IPS-18a (cell line): ENCODE results near the gene FAM13A.
"Not testable (repeated sequence)": the region's sequence is repeated elsewhere in the genome, so short reads cannot be mapped to it uniquely, and the experiment has no call there.

ENCODE experiments used
- H3K27ac ChIP-seq: one replicate; pipeline ENCODE4 v1.5.1; 2013; ENCODE audit warnings: low read length
- H3K27me3 ChIP-seq: one replicate; pipeline ENCODE4 v1.6.1; 2013; ENCODE audit warnings: mild to moderate bottlenecking, low read length; ENCODE audit not compliant: control insufficient read depth, insufficient read depth
- H3K36me3 ChIP-seq: one replicate; pipeline ENCODE4 v1.6.1; 2013; ENCODE audit warnings: low read depth, low read length; ENCODE audit not compliant: control insufficient read depth
- H3K4me1 ChIP-seq: one replicate; pipeline ENCODE4 v1.6.1; 2013; ENCODE audit warnings: low read depth, low read length; ENCODE audit not compliant: control insufficient read depth
- H3K4me3 ChIP-seq: one replicate; pipeline ENCODE4 v1.5.1; 2013; ENCODE audit warnings: low read length
- H3K9ac ChIP-seq: one replicate; pipeline ENCODE4 v1.6.1; 2013; ENCODE audit warnings: mild to moderate bottlenecking, low read length, moderate library complexity
- H3K9me3 ChIP-seq: one replicate; pipeline ENCODE4 v1.6.1; 2013; ENCODE audit warnings: low read depth, low read length; ENCODE audit not compliant: control insufficient read depth

The FAM13A gene

DNA sequence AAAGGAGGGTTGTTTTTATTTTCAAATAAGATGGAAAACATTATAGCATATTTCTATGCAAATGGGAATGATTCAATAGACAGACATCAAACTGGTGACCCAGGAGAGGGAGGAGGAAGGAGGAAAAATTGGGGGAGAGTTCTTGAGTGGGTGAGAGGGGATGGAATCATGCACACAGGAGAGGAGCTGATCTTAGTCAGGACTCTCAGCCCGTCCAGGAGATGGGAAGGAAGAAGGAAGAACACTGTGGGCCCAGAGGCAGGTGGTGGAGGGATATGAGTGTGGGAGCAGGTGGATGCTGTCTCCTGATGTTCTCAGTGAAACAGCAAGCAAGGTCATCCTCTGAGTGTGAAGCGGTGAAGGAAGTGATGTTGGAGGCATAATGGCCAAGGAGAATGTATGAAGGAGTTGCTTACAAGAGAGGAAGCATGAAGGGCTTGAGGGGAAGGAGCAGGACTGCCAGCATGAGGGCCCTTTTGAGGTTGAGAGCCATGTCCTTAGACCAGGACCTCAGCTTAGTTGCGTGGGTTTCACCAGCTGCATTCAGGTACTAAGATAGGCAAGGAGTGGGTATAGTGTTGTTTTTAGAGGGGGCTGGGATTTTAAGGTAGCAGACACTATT, 197.7 kb downstream of the FAM13A start:
- H3K9me3 ChIP-seq, result no peaks in the 10 kb centered on the region
- no peaks in the 10 kb centered on the region for H3K4me1 ChIP-seq
- H3K27me3 ChIP-seq, result no peaks in the 10 kb centered on the region
- H3K36me3 ChIP-seq, result no peaks in the 10 kb centered on the region
- no peak overlapping the region for H3K4me3 ChIP-seq
- H3K9ac ChIP-seq, result no peak overlapping the region
- H3K27ac ChIP-seq, result no peak overlapping the region

DNA sequence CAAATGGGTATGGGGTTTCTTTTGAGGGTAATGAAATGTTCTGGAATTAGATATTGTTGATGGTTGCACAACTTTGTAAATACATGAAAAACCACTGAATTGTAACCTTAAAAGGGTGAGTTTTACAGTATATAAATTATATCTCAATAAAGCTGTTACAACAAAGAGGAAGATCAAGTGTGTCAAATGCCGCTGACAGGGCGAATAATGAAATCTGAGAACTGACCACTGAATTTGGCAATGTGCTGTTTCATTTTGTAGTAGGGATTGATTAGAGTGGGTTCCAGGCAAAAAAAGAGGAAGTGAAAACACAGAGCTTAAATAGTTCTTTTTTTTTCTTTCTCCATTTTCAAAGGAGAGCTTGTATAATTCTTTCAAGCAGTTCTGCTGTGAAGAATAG, 198.2 kb downstream of the FAM13A start:
- H3K4me3 ChIP-seq, result no peak overlapping the region
- no peaks in the 10 kb centered on the region for H3K9me3 ChIP-seq
- H3K27ac ChIP-seq, result no peak overlapping the region
- H3K4me1 ChIP-seq, result no peaks in the 10 kb centered on the region
- H3K36me3 ChIP-seq, result no peaks in the 10 kb centered on the region
- H3K27me3 ChIP-seq, result no peaks in the 10 kb centered on the region
- no peak overlapping the region for H3K9ac ChIP-seq

DNA sequence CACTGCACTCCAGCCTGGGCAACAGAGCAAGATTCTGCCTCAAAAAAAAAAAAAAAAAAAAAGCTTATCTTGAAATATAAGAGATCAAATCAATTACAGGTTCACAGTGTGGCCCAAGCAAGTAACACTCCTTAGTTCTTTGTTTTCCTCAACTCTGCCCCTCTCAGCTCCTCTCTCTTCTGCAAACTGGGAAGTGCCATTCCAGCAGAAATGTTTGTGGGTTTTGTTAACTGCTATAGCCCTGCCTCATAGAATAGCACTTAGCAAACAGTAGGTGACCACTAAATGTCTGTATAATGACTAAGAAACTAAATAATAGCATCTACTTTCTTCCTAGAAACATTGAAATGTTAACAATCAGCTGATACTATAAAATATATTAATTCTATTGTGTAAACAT, 199.4 kb downstream of the FAM13A start:
- Histone ChIP-seq H3K27me3 (no peaks in the 10 kb centered on the region), H3K9ac (no peak overlapping the region), H3K4me3 (no peak overlapping the region), H3K9me3 (no peaks in the 10 kb centered on the region), H3K27ac (no peak overlapping the region), H3K36me3 (no peaks in the 10 kb centered on the region), H3K4me1 (no peaks in the 10 kb centered on the region)

GRCh38 chr4:88854481-88854880, 202.5 kb downstream of the FAM13A start:
- Histone ChIP-seq H3K9me3 (no peaks in the 10 kb centered on the region), H3K4me3 (no peak overlapping the region), H3K4me1 (no peaks in the 10 kb centered on the region), H3K36me3 (no peaks in the 10 kb centered on the region), H3K9ac (no peak overlapping the region), H3K27ac (no peak overlapping the region), H3K27me3 (no peaks in the 10 kb centered on the region)

DNA sequence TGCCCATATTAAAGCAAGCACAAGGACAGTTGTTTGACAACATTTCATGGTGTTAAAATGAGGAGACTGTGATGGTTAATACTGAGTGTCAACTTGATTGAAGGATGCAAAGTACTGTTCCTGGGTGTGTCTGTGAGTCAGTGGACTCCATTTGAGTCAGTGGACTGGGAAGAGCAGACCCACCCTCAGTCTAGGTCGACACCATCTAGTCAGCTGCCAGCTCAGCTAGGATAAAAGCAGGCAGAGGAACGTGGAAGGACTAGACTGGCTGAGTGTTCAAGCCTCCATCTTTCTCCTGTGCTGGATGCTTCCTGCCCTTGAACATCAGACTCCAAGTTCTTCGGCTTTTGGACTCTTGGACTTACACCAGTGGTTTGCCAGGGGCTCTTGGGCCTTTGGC, 203.4 kb downstream of the FAM13A start:
- H3K27me3 ChIP-seq, H3K4me1 ChIP-seq, H3K36me3 ChIP-seq, H3K9me3 ChIP-seq, H3K4me3 ChIP-seq, H3K9ac ChIP-seq, H3K27ac ChIP-seq: not testable (repeated sequence)

DNA sequence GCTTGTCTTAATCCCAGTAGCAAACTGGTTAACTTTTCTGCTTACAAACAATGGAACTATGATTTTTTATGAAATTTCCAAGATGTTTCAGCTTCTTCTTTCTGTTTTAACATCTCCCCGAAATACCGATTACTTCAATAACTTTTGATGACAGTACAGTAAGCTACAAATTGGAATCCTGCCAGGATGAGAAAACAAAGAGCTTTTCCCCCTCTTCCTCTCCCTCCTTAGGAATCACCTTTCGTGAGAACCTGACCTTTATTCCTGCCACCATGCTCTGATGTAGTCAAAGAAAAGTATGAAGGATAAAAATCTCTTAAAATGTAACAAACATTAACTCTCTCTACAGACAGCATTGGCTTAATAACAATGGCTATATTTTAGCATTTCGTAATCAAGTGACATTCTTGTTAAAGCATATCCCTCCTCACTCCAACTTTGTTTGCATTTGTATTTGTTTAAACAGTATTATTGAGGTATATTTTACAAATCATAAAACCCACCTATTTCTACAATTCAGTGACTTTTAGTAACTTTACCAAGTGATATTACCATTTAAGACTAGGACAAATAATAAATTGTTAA, 210.7 kb downstream of the FAM13A start:
- Histone ChIP-seq H3K27me3 (no peaks in the 10 kb centered on the region), H3K4me1 (peaks cover 4% of the 10 kb centered on the region), H3K9ac (no peak overlapping the region), H3K36me3 (no peaks in the 10 kb centered on the region), H3K4me3 (no peak overlapping the region), H3K27ac (no peak overlapping the region), H3K9me3 (no peaks in the 10 kb centered on the region)

DNA sequence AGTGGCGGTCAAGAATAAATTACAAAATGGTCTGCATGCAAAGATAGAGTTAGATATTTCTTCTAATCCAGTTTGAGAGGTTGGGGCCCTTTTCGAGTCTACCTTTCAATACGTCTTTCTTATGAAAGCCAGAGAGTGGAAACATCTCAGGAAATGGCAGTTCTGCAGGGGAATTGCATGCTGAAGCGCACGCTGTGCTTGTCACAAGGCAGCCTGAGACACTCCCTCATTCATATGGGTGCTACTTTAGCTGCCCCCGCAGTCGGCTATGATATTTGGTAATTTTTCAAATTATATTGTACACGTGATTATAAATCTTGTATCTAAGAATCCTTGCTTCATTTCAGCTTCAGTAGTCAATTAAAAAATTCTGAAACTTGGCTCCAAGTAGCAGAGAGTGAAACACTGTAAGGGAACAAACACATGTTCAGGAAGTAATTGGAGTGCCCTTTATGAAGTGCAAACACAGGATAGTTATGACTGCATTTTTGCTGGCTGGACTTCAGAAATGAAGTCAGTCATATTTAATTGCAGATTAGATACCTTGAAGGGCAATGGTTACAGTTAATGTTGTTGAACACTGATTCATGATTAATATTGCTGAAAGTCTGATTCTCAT, 213.8 kb downstream of the FAM13A start:
- Histone ChIP-seq H3K27me3 (no peaks in the 10 kb centered on the region), H3K27ac (no peak overlapping the region), H3K4me1 (peaks cover 4% of the 10 kb centered on the region), H3K4me3 (no peak overlapping the region), H3K36me3 (no peaks in the 10 kb centered on the region), H3K9ac (no peak overlapping the region), H3K9me3 (no peaks in the 10 kb centered on the region)

DNA sequence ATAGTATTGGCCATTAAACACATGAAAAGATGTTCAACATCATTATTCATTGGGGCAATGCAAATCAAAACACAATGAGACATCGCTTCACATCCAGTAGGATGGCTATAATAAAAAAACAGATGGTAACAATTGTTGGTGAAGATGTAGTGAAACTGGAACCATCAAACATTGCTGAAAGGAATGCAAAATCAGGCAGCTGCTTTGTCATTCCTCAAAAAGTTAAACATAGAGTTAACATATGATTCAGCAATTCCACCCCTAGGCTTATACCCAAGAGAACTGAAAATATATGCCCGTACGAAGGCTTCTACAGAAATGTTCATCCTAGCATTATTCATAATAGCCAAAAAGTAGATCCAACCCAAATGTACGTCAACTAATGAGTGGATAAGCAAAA, 215.3 kb downstream of the FAM13A start:
- Histone ChIP-seq H3K9ac (no peak overlapping the region), H3K27me3 (no peaks in the 10 kb centered on the region), H3K4me3 (no peak overlapping the region), H3K27ac (no peak overlapping the region), H3K4me1 (peaks cover 4% of the 10 kb centered on the region), H3K9me3 (no peaks in the 10 kb centered on the region), H3K36me3 (no peaks in the 10 kb centered on the region)

GRCh38 chr4:88836216-88836615, 220.8 kb downstream of the FAM13A start:
- H3K27ac ChIP-seq, result no peak overlapping the region
- no peaks in the 10 kb centered on the region for H3K36me3 ChIP-seq
- no peaks in the 10 kb centered on the region for H3K9me3 ChIP-seq
- no peak overlapping the region for H3K4me3 ChIP-seq
- H3K4me1 ChIP-seq, result no peaks in the 10 kb centered on the region
- no peaks in the 10 kb centered on the region for H3K27me3 ChIP-seq
- H3K9ac ChIP-seq, result no peak overlapping the region

DNA sequence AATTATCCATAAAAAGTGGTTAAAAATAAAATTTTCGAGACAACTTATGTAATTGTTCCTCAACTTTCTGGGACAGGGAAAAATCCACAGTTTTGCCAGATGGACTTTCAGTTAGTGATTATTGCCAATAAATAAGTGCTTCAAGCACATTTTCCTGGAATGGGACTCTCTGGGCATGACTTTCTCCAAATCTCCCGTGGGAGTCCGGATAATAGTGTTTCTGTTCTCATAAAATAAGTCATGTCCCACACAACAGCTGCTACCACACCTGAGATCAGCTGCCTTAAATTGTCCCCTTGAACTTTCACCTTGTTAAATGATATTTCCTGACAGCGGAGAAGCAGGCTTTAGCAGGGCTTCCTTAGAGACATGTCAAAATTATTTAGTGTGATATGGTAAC, 226.0 kb downstream of the FAM13A start:
- H3K4me3 ChIP-seq, result no peak overlapping the region
- no peaks in the 10 kb centered on the region for H3K27me3 ChIP-seq
- H3K27ac ChIP-seq, result no peak overlapping the region
- no peaks in the 10 kb centered on the region for H3K9me3 ChIP-seq
- H3K36me3 ChIP-seq, result no peaks in the 10 kb centered on the region
- no peaks in the 10 kb centered on the region for H3K4me1 ChIP-seq
- no peak overlapping the region for H3K9ac ChIP-seq

DNA sequence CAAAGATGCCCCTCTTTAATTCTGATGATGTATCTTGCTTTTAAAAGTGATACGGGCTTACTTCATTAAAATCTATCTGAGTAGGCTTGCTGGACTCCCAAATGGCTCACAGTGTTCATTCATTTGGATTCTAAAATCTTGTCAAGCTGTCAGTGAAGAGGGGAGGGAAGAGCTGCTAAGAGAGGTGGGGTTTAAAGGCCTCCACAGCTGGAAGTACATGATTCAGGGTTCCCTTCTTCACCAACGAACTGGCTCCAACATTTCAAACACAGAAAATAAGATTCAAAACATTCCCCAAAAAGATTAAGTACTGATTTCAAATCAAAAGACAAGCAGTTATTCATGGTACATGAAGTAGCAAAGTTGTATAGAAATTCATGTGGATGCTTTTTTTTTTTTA, 226.4 kb downstream of the FAM13A start:
- no peaks in the 10 kb centered on the region for H3K9me3 ChIP-seq
- H3K4me3 ChIP-seq, result no peak overlapping the region
- H3K27me3 ChIP-seq, result no peaks in the 10 kb centered on the region
- no peak overlapping the region for H3K27ac ChIP-seq
- no peak overlapping the region for H3K9ac ChIP-seq
- no peaks in the 10 kb centered on the region for H3K4me1 ChIP-seq
- H3K36me3 ChIP-seq, result no peaks in the 10 kb centered on the region
